Posterior cingulate gyrus (tissue), 11 donors: Measurements from ENCODE around the gene WDR45B.

Source experiments
- DNase-seq, 10 donors: peaks; one replicate each; pipeline versions ENCODE4 v3.0.0 to v3.0.0-alpha.2; 2020 to 2021; ENCODE audit warnings: mixed read lengths in 3 of 10
- intact Hi-C: fragments of 100-400 bp; cut with DNase I; formaldehyde crosslinking; loops from one replicate; pipeline ENCODE4 v1.15.1; 2023

The WDR45B gene

GRCh38 chr17:82568997-82569393, 79.2 kb downstream of the WDR45B start:
- intact Hi-C loops = no loop called here
- DNase-seq = peak in 3 of 10 donors; percentile 76 to 86 (median 80)

GRCh38 chr17:82567286-82567685, 81.0 kb downstream of the WDR45B start:
- intact Hi-C loops = no loop called here
- DNase-seq = peak in 3 of 10 donors; percentile 46 to 63 (median 52)

GRCh38 chr17:82566129-82566960, 81.9 kb downstream of the WDR45B start:
- intact Hi-C loops = no loop called here
- peak in 4 of 10 donors; percentile 46 to 83 (median 71) for DNase-seq

- peak in 3 of 10 donors; percentile 17 to 76 (median 29) for DNase-seq
- intact Hi-C loops = no loop called here
Observed at GRCh38 chr17:82565551-82565950, 82.7 kb downstream of the WDR45B start.
